ENCODE measurements around the gene NPTN.

- TF ChIP-seq CTCF (IDR thresholded peaks at IDR 0.05) = no peak
- TF ChIP-seq POLR2A (IDR thresholded peaks at IDR 0.05) = no peak
Measured at GRCh38 chr15:73681856-73682599, 48.8 kb upstream of the NPTN start.
